HG03045 (cell line): ENCODE measurements around the gene PCP2.

Experiments used
- ATAC-seq: cut with Tn5 transposase; IDR thresholded peaks from one replicate; pipeline ENCODE4 v1.9.1; 2021; ENCODE audit warnings: mild to moderate bottlenecking, moderate library complexity; ENCODE audit not compliant: unreplicated experiment

Gene PCP2

DNA sequence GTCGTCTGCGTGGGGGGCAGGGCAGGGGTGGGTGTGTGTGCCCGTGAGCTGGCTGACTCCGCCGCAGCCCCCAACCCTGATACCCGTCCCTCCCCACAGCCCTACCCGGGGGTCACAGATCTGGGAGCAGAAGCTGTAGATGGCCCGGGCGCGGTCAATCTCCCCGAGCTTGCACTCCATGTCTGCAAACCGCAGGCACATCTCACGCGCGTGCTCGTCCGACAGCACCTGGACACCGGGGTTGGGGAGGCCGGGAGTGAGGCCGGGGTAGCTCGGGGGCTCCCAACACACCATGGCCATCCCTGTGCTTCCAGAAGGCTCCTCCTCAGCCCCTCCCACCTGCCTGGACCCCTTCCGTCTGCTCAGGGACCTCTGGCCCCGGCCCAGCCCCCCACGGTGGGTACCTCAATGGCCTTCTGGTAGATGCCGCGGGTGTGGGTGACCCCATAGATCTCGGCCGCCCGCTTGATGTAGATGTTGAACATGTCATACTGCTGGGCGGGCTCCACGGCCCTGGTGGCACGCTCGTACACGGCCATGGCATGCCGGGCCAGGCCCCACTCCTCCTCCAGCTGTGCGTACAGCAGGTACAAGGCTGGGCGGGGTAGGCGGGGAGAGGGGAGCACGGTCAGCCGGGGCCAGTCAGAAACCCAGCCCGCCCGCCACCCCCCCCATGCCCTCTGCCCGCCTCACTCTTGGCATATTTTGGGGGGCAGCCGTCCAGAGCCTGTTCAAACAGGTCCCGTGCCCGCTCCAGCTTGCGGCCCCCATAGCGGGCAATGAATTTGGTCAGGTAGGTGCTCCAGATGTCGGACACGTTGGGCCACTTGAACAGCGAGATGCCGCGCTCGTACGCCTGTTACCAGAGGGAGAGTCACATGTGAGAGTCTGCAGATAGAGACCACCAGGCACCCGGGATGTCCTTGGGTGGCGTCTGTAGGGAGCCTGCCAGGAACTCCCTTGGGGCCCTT, 12.8 kb downstream of the PCP2 start:
- ATAC-seq, result no peak

GRCh38 chr19:7619671-7620441, 13.7 kb downstream of the PCP2 start:
- no peak for ATAC-seq

GRCh38 chr19:7618771-7619510, 14.6 kb downstream of the PCP2 start:
- no peak for ATAC-seq

DNA sequence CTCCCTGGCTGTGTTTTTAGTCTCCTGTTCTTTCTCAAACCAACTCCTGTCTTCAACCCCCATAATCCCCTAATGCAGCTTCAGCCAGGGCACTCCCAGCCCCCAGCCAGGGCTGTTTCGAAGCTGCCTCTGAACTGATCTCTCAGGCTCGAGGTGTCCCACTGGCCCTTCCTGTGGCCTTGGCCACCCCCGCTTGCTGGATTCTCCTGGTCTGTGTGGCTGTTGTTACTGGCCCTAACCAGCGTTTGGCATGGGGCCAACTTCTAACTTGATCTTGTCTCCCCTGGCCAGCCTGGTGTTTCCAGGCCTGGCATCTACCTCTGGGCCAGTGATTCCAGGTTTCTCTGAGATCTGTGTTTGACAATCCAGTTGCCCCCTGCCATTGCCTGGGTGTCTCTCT, 15.2 kb downstream of the PCP2 start:
- ATAC-seq, result no peak

DNA sequence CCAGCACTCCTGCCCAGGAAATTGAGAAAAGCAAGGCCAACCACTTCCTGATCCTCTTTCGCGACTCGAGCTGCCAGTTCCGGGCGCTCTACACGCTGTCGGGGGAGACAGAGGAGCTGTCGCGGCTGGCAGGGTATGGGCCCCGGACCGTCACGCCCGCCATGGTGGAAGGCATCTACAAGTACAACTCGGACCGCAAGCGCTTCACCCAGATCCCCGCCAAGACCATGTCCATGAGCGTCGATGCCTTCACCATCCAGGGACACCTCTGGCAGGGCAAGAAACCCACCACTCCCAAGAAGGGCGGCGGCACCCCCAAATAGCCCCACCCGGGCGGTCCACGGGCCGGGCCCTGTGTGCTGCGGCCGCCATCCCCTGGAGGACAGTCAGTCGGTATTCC, 15.8 kb downstream of the PCP2 start:
- ATAC-seq, result no peak

- ATAC-seq, result no peak
These were observed 16.3 kb downstream of the PCP2 start for GRCh38 chr19:7617172-7617571.

DNA sequence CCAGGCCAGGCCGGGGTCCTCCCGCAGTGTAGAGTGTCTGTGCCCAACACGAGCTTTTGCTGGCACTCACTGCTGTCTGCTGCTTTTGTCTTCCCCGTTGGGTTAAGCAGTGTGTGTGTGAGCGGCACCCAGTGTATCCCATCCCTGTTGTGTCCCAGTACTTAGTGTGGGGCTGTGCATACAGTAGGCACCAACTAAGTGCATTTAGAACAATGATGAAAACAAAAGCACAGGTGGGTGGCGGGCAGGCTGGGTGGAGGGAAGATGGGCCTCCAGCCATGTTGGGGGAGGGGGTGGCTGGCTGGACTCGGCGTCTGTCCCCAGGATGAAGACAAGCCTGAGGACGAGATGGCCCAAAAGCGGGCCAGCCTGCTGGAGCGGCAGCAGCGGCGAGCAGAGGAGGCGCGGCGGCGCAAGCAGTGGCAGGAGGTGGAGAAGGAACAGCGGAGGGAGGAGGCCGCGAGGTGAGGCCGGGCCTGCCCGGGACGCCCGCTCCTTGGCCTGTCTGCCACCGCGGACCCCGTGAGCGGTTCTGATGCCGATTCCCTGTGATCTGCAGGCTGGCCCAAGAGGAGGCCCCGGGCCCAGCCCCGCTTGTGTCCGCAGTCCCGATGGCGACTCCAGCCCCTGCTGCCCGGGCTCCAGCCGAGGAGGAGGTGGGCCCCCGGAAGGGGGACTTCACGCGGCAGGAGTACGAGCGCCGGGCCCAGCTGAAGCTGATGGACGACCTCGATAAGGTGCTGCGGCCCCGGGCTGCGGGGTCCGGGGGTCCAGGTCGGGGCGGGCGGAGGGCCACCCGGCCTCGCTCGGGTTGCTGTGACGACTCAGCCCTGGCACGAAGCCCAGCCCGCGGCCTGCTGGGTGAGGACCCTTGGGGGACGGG, 18.4 kb downstream of the PCP2 start:
- ATAC-seq, result no peak

DNA sequence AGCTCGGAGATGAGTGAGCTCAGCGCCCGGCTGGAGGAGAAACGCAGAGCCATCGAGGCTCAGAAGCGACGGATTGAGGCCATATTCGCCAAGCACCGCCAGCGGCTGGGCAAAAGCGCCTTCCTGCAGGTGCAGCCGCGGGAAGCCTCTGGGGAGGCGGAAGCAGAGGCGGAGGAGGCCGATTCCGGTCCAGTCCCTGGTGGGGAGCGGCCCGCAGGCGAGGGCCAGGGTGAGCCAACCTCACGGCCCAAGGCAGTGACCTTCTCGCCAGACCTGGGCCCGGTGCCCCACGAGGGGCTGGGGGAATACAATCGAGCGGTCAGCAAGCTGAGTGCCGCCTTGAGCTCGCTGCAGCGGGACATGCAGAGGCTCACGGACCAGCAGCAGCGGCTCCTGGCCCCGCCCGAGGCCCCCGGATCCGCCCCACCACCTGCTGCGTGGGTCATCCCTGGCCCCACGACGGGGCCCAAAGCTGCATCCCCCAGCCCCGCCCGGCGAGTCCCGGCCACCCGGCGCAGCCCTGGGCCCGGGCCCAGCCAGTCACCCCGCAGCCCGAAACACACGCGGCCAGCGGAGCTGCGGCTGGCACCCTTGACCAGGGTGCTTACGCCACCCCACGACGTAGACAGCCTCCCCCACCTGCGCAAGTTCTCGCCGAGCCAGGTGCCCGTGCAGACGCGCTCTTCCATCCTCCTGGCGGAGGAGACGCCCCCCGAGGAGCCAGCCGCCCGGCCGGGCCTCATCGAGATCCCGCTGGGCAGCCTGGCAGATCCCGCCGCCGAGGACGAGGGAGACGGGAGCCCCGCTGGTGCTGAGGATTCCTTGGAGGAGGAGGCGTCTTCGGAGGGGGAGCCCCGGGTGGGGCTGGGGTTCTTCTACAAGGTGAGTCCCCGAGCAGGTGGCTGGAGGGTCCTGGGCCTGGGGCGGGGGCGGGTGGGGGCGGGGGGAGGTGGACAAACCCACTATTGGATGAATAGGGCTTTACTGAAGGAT, 20.9 kb downstream of the PCP2 start:
- no peak for ATAC-seq

DNA sequence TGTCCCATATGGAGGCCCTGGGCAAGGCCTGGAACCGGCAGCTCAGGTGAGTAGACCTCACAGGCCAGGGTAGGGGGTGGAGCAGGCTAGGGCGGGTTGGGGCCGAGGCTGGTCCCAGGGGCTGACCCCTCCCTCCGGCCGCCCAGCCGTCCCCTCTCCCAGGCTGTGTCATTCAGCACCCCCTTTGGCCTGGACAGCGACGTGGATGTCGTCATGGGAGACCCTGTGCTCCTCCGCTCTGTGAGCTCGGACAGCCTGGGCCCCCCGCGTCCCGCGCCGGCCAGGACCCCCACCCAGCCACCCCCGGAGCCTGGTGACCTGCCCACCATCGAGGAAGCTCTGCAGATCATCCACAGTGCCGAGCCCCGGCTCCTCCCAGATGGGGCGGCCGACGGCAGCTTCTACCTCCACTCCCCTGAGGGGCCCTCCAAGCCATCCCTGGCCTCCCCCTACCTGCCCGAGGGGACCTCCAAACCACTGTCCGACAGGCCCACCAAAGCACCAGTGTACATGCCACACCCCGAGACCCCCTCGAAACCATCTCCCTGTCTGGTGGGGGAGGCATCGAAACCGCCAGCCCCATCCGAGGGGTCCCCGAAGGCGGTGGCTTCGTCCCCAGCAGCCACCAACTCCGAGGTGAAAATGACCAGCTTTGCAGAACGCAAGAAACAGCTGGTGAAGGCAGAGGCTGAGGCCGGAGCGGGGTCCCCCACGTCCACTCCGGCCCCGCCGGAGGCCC, 21.8 kb downstream of the PCP2 start:
- ATAC-seq, result no peak

DNA sequence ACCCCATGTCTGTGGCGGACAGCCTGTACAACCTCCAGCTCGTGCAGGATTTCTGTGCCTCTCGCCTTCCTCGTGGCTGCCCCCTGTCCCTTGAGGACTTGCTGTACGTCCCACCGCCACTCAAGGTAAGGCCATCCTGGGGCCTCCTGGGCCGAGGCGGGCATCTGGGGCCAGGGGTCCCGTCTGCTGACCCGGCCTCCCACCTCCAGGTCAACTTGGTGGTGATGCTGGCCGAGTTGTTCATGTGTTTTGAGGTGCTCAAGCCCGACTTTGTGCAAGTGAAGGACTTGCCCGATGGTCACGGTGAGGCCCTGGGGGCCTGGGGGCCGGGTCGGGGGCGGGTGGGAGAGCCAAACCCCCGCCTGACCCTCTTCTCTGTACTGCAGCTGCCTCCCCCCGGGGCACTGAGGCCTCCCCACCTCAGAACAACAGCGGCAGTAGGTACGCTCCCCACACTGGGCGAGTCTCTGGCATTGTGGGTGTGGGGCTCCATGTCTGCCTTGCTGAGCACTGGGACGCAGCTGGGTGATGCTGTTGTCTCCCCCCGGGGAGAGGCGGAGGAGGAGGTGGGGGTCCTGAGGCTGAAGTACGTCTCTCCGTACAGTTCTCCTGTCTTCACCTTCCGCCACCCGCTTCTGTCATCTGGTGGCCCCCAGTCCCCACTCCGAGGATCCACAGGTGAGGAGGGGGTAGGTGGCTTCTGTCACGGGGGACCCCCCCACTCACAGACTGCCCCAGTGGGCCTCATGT, 22.9 kb downstream of the PCP2 start:
- no peak for ATAC-seq

- ATAC-seq, result no peak
These were observed 25.5 kb downstream of the PCP2 start for GRCh38 chr19:7607874-7608560.

- no peak for ATAC-seq
These were observed 26.2 kb downstream of the PCP2 start for GRCh38 chr19:7607212-7607873.

DNA sequence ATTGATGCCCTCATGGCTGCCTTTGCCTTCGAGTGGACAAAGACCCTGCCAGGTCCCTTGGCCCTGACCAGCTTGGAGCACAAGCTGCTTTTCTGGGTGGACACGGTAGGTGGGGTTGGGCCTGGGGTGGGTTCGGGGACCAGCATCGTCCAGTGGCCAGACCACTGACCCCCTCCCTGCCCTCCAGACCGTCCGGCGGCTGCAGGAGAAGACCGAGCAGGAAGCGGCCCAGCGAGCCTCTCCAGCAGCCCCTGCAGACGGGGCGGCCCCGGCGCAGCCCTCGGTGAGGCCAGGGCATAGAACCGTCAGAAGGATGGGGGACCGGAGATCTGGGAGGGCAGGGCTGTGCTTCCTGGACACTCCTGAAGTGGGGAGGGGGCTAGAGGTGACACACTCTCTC, 27.2 kb downstream of the PCP2 start:
- no peak for ATAC-seq

- no peak for ATAC-seq
These were observed 27.9 kb downstream of the PCP2 start for GRCh38 chr19:7605490-7606222.

DNA sequence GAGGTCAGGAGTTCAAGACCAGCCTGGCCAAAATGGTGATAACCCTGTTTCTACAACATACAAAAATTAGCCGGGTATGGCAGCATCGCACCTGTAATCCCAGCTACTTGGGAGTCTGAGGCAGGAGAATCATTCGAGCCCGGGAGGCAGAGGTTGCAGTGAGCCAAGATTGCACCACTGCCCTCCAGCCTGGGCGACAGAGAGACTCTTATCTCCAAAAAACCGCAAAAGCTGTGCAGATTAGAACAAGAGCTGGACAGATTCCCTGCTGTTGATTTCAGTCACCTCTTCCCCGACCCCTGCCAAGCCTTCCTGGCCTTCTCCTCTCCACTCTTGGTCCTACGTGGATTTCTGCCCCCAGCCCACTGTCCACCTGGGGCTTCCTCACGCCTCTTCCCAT, 29.6 kb downstream of the PCP2 start:
- no peak for ATAC-seq

- ATAC-seq, result no peak
These were observed 30.5 kb downstream of the PCP2 start for GRCh38 chr19:7602935-7603497.
